ENCODE measurements around the gene CAPRIN1.

The CAPRIN1 gene

DNA sequence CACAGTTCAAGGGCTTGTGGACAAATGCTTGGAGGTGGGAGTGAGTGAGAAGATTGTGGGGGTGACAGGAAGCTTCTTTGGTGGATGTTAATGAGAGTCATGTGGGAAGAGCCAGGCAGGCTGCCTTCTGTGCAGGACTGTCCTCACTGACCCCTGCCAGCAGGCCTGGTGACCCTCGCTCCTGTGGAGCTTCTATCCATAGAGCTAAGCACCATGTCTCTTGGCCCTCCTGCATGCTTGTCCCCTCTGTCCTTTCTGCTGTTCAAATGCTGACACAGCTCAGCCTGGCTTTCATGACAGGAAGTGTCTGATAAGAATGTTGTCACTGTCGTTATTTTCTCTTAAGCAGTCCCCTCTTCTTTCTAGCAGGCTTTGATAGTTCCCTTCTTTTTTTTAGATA lies 91.5 kb downstream of the CAPRIN1 start:
- DNase-seq (ENCODE audit: low read depth) = no peak

DNA sequence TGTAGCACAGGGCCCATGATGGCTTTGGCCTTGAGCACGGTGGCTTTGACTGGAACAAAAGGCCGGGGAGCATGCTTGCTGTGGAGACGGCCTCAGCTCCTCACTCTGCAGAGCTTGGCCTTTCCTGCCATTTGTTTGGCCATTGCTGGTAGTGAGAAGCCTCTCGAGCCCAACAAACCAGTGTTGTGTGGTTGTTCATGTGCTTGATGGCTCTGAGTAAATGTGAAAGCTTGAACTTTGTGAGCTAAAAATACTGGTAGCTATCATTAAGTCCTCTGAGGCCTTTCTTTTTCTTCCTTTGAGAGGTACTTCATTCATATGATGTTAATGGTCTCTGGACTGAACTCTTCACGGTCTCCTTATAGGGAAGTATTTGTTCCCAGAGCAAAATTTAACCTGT lies 93.5 kb downstream of the CAPRIN1 start:
- no peak for DNase-seq (ENCODE audit: low read depth)

DNA sequence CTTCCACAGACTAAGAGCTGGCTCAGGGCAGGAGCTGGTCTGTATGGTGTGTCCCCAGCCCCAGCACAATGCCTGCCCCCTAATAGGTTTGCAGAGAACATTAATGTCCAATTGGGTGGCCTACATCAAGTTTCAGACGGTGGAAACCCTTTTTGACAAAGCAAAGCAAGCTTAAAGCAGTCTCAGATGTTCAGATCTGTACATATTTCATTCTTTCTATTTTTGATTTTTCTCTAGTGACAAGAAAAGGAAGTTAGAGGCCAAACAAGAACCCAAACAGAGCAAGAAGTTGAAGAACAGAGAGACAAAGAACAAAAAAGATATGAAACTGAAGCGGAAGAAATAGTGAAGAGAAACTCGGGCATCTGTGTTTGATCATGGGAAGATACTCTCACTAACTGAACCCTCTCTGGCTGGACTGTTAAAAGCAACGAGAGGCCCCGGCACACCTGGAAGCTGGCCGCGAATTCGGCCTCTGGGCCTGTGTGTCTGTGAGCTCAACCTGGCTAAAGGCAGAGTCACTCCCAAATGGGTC lies 94.4 kb downstream of the CAPRIN1 start:
- DNase-seq (ENCODE audit: low read depth) = no peak

DNA sequence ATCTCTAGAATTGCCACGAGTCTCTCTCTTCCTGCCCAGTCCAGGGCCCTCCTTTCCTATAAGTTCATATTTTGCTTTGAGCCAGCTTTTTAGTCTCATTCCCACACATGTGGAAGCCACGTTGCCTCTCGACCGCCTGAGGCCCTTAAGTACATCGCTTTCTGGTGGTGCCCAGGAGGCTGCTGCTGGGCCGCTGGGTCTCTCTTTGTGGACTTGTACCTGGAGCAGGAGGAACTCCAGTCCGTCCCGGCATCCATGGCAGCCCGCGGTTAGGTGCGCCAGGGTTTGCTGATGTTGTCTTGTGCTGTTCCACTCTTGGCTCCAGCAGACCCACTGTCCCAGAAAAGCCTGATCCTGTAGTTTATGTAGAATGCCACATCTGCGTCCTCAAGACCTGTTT lies 94.9 kb downstream of the CAPRIN1 start:
- no peak for DNase-seq (ENCODE audit: low read depth)

DNA sequence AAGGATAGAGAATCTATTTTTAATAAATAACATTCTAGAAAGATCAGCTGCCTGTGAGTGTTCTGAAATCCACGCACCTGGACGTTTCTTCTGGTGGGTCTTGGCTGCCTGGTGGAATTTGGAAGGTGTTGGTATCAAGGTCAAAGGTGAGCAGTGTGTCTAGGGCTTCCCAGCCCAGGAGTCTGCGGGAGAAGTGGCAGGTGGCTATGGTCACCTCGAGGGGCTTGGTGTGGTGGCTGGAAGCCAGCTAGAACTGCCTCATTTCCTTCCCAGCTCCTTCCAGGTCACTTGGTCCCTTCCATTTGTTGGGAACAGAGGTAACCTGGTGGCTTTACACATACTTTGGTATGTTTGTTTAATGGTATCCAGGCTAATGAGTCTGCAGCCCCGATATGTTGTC lies 95.3 kb downstream of the CAPRIN1 start:
- no peak for DNase-seq (ENCODE audit: low read depth)

DNA sequence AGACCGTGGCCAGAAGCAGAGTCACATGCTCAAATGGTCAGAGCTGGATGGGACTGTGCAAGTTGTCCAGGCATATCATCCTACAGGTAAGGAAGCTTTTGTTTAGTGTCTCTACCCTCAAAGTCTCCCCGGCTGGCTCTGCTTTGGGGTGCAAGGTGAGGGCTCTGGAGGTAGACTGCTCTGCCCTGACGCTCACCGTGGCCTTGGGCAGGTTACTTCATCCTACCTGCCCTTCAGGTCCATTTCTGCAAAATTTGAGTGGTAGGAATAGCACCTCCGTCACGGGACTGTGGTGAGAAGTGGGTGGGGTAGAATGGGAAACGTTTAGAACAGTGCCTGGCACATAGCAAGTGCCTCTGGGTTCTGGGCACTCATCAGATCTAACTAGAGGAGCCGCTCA lies 96.0 kb downstream of the CAPRIN1 start:
- DNase-seq (ENCODE audit: low read depth) = no peak

DNA sequence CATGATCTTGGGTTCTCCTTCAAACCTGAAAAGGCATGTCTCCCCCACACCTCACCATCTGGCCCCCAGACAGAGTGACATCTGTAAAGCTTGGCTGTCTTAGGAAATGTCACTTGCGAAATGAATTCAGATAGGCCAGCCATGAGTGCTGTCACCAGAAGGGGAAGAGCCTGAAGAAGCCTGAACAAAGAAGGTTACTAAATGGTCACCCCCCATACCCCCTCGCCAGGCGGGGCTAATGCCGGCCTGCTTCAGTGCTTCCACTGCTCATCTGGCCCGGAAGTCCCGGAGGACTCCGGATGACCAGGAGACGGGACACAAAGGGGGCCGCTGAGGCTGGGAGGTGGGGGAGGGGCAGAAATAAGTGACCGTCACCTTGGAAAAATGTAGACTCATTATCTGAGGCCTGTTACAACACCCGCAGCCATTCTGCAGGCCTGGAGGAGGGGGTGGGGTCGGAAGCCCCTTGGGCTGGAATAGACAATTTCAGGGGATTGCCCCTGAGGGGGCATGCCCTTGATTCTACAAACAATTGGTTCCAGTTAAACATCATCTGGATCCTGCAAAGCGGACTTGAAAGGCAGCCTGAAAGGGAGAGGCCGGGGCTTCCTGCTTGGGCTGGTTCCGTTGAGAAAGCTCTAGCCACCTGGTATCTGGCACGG lies 97.1 kb downstream of the CAPRIN1 start:
- DNase-seq (ENCODE audit: low read depth) = no peak

DNA sequence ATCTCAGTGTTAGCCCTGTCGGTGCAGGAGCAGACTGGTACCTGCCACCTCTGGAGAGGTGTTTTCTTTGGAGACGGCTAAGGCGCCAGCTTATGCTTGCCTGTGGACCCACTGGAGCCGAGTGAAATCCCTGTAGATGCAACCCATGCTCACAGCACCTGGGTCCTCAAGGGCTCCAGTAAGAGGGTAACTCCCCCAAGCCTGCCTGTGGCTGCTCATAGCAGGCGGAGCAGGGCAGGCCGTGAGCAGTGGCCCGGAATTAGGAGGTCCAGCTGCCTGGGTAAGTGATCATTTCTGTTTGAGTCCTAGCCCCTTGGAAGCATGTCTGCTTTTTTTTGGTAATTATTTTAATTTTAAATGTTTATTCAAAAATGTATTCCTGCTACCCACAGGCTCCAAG lies 97.7 kb downstream of the CAPRIN1 start:
- DNase-seq (ENCODE audit: low read depth) = no peak

DNA sequence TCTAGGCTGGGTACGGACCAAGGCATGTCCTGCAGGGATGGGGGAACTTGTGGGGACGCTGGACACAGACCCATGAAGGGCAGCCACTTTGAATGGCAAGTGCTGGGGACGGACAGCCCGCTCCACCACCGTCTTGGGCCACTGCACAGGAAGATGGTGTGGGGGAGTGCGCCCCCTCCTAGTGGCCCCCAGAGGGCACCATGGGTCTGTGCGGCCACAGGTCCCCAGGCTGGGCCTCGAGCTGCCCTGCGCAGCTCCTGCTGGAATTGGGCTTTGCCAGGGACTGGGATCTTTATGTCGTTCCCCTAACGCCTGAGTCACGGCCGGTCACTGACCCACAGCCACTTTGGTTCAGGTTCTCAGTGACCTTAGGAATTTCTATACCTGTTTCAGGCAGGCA lies 98.3 kb downstream of the CAPRIN1 start:
- DNase-seq (ENCODE audit: low read depth) = no peak

DNA sequence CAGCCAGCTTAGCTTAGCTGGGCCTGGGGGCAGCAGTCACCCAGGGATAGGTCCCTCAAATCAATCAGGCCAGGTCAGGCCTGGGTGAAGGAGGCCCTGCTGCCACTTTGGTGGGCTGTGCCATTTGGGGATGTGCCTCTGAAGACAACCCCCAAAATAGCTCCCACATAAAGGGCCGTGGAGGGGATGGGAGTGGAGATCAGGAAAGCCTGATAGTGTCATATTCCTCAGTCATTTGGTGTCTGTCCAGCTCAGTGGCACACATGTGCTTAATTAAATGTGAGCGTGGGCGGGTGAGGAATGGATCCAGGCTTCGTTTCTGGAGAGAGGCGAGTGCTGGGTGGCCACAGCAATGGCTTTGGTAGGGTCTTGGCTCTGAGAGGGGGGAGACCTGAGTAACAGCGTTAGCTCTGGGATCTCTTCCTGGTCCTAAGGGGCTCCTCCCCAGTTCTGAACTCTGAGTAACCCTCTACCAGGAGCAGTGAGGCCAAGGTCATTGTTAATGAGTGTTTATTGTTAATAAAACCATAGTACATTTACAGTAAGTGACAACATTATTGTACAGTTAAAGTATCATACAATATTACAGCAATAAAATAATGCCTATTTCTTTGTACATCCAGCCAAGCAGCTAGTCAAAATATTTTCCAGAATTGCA lies 99.1 kb downstream of the CAPRIN1 start:
- DNase-seq (ENCODE audit: low read depth) = no peak
